Subcutaneous adipose tissue (tissue), 4 donors: ENCODE data around the gene CLN6. TPM values are rescaled to one million over a fixed set of nuclear protein-coding genes. Genes with fewer than 3 reads are reported as not detected.

ENCODE experiments used
- CTCF ChIP-seq: fragments of 450-650 bp; IDR thresholded peaks from one replicate; pipeline ENCODE4 v1.5.1; 2016; ENCODE audit warnings: low read depth, mild to moderate bottlenecking, control low read depth, antibody characterized with exemption, moderate library complexity
- total RNA-seq, 4 donors: library from RNA; depleted of rRNA; stranded (reverse); fragments of >200 nt; gene quantifications; one replicate each; pipeline ENCODE4 v1.1.0, GENCODE V29; 2016

CLN6 gene
- total RNA-seq, 4 donors from 2014 or later: 10.1 to 21.9 (median 17.2) TPM

GRCh38 chr15:68264282-68264681, 34.8 kb upstream of the CLN6 start:
- no peak for TF ChIP-seq CTCF

GRCh38 chr15:68262514-68263356, 33.2 kb upstream of the CLN6 start:
- no peak for TF ChIP-seq CTCF

GRCh38 chr15:68261980-68262379, 32.5 kb upstream of the CLN6 start:
- TF ChIP-seq CTCF: no peak

- no peak for TF ChIP-seq CTCF
Observed at GRCh38 chr15:68261241-68261640, 31.7 kb upstream of the CLN6 start.

GRCh38 chr15:68259883-68260282, 30.4 kb upstream of the CLN6 start:
- TF ChIP-seq CTCF: no peak

- TF ChIP-seq CTCF: no peak
Observed at GRCh38 chr15:68258692-68259091, 29.2 kb upstream of the CLN6 start.

GRCh38 chr15:68256675-68257450, 27.3 kb upstream of the CLN6 start:
- TF ChIP-seq CTCF: no peak
